Putamen (tissue), 1 donor: ENCODE results near the gene TICAM1.
A peak's percentile ranks its signal among the peaks of the same experiment; 100 is the strongest.

Experiments used
- DNase-seq: peaks from one replicate; pipeline ENCODE4 v3.0.0-alpha.2; 2016; ENCODE audit warnings: low spot score

Gene TICAM1

DNA sequence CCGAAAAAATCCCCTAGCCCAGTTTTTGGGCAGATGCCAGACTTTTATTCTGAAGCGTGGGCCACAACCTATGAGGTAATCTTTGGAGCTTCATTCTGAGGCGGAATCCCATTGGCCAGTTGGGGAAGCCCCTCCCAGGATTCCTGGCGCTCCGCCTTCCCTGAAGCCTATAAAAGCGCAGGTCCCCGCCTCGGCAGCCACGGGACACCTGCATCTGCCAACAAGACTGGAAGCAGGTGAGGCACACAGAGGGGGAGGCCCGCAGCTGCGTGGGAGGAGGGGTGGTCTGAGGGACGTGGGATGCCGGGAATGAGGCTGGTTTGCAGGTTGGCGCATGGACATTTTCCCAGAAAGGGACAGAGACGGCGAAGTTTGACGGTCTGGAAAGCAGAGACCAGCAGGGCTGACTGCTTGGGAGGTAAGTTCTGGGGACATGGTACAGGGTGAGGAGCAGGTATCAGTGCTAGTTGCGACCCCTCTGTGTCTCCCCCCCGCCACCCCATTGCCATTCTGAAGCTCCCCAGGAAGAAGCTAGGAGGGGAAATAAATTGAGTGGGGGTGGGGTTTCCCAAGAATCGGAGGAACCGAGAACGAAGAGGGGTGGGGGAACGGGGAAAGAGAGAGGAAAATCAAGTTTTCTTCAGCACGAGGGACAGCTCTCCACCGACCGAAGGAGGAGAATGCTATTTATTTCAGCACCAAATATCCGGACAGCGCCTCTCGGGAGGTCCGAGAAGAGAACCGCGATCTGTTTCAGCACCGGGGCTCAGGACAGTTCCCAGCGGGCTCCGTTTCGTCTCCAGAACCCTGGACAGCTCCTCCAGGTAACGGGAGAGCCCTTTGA lies 62.4 kb downstream of the TICAM1 start:
- DNase-seq: peak; percentile 77
